DND-41 (cell line): ENCODE data around the gene MYL1.

Source experiments
- ATAC-seq: fragments of 200-7000 bp; cut with Tn5 transposase; 3 replicates; pipeline ENCODE4 v1.9.1; 2021; ENCODE audit warnings: low read depth; ENCODE audit not compliant: insufficient read depth
- DNase-seq: peaks from one replicate; pipeline ENCODE4 v3.0.0-alpha.2; 2020
- H2AFZ ChIP-seq: 2 replicates; pipeline ENCODE4 v1.6.0; 2012; ENCODE audit warnings: low read depth, low read length
- H3K27ac ChIP-seq: 2 replicates; pipeline ENCODE4 v1.5.1; 2012; ENCODE audit warnings: low read length, inconsistent platforms
- H3K27me3 ChIP-seq: fragments of 200-600 bp; sonication (generic); 2 replicates; pipeline ENCODE4 v1.6.0; 2012; ENCODE audit warnings: low read length, mild to moderate bottlenecking, inconsistent platforms; ENCODE audit not compliant: insufficient read depth, poor library complexity
- H3K36me3 ChIP-seq: 2 replicates; pipeline ENCODE4 v1.5.1; 2012; ENCODE audit warnings: low read length, inconsistent platforms; ENCODE audit not compliant: insufficient read depth
- H3K4me1 ChIP-seq: 2 replicates; pipeline ENCODE4 v1.5.1; 2012; ENCODE audit warnings: mild to moderate bottlenecking, low read length; ENCODE audit not compliant: insufficient read depth
- H3K4me2 ChIP-seq: 2 replicates; pipeline ENCODE4 v1.6.0; 2012; ENCODE audit warnings: mild to moderate bottlenecking, moderate library complexity, low read length, inconsistent platforms; ENCODE audit not compliant: insufficient read depth
- H3K4me3 ChIP-seq, 2 experiments: fragments of 200-600 bp in 1 of 2; shearing (Covaris generic) in 1 of 2; 2 replicates each; pipeline ENCODE4 v1.5.1; 2012 to 2016; ENCODE audit warnings: inconsistent platforms in 2 of 2, low read length in 2 of 2, mild to moderate bottlenecking in 2 of 2, low read depth in 1 of 2, moderate library complexity in 1 of 2
- H3K79me2 ChIP-seq: 2 replicates; pipeline ENCODE4 v1.6.0; 2012; ENCODE audit warnings: low read length, inconsistent platforms; ENCODE audit not compliant: insufficient read depth
- H3K9ac ChIP-seq: 2 replicates; pipeline ENCODE4 v1.6.0; 2012; ENCODE audit warnings: low read depth, mild to moderate bottlenecking, inconsistent platforms, low read length, moderate library complexity
- H3K9me3 ChIP-seq: 2 replicates; pipeline ENCODE4 v1.5.1; 2012; ENCODE audit warnings: low read length, moderate library complexity, mild to moderate bottlenecking, inconsistent platforms; ENCODE audit not compliant: insufficient read depth, severe bottlenecking
- H4K20me1 ChIP-seq: 2 replicates; pipeline ENCODE4 v1.6.0; 2012; ENCODE audit warnings: low read length; ENCODE audit not compliant: insufficient read depth
- CTCF ChIP-seq: IDR thresholded peaks from 2 replicates; pipeline ENCODE4 v1.5.1; 2012; ENCODE audit warnings: borderline replicate concordance, low read length, moderate library complexity, mild to moderate bottlenecking; ENCODE audit not compliant: poor library complexity, severe bottlenecking; ENCODE audit errors: extremely low read depth
- EZH2 ChIP-seq: IDR thresholded peaks from 3 replicates; pipeline ENCODE4 v1.6.1; 2012; ENCODE audit warnings: borderline replicate concordance, low read depth, mild to moderate bottlenecking, moderate library complexity, low read length, inconsistent platforms; ENCODE audit not compliant: severe bottlenecking

The MYL1 gene

GRCh38 chr2:210263841-210264240 is 51.1 kb downstream of the MYL1 start:
- Histone ChIP-seq H3K27me3 (no peaks in the 10 kb centered on the region), H3K79me2 (no peaks in the 10 kb centered on the region), H3K27ac (no peak overlapping the region), H2AFZ (no peak overlapping the region), H4K20me1 (no peaks in the 10 kb centered on the region), H3K4me1 (no peaks in the 10 kb centered on the region), H3K4me3 (no peak overlapping the region), H3K9ac (no peak overlapping the region), H3K4me2 (no peak overlapping the region), H3K36me3 (no peaks in the 10 kb centered on the region), H3K9me3 (no peaks in the 10 kb centered on the region)
- ATAC-seq = no peak
- no peak for DNase-seq
- TF ChIP-seq CTCF (no peak), EZH2 (no peak)

- H3K4me2 ChIP-seq = no peak overlapping the region
- H3K27ac ChIP-seq = no peak overlapping the region
- no peak for DNase-seq
- H3K27me3 ChIP-seq = no peaks in the 10 kb centered on the region
- H3K9me3 ChIP-seq = no peaks in the 10 kb centered on the region
- no peak overlapping the region for H2AFZ ChIP-seq
- H3K36me3 ChIP-seq = no peaks in the 10 kb centered on the region
- no peaks in the 10 kb centered on the region for H3K4me1 ChIP-seq
- H3K9ac ChIP-seq = no peak overlapping the region
- no peak for TF ChIP-seq EZH2
- TF ChIP-seq CTCF = no peak
- H3K79me2 ChIP-seq = no peaks in the 10 kb centered on the region
- no peaks in the 10 kb centered on the region for H4K20me1 ChIP-seq
- no peak for ATAC-seq
- H3K4me3 ChIP-seq = no peak overlapping the region
Observed at GRCh38 chr2:210262036-210262435, 52.9 kb downstream of the MYL1 start.

GRCh38 chr2:210259687-210260086 is 55.3 kb downstream of the MYL1 start:
- H3K27me3 ChIP-seq = no peaks in the 10 kb centered on the region
- H3K4me1 ChIP-seq = no peaks in the 10 kb centered on the region
- H3K79me2 ChIP-seq = no peaks in the 10 kb centered on the region
- no peak overlapping the region for H3K4me3 ChIP-seq
- H2AFZ ChIP-seq = no peak overlapping the region
- H4K20me1 ChIP-seq = no peaks in the 10 kb centered on the region
- H3K9me3 ChIP-seq = no peaks in the 10 kb centered on the region
- H3K36me3 ChIP-seq = no peaks in the 10 kb centered on the region
- H3K4me2 ChIP-seq = no peak overlapping the region
- ATAC-seq (no peak), DNase-seq (no peak)
- H3K27ac ChIP-seq = no peak overlapping the region
- no peak for TF ChIP-seq EZH2
- no peak for TF ChIP-seq CTCF
- no peak overlapping the region for H3K9ac ChIP-seq

- DNase-seq (no peak), ATAC-seq (no peak)
- Histone ChIP-seq H3K4me1 (no peaks in the 10 kb centered on the region), H3K27me3 (no peaks in the 10 kb centered on the region), H3K4me2 (no peak overlapping the region), H2AFZ (no peak overlapping the region), H4K20me1 (no peaks in the 10 kb centered on the region), H3K9ac (no peak overlapping the region), H3K79me2 (no peaks in the 10 kb centered on the region), H3K27ac (no peak overlapping the region), H3K4me3 (no peak overlapping the region), H3K9me3 (no peaks in the 10 kb centered on the region), H3K36me3 (no peaks in the 10 kb centered on the region)
- no peak for TF ChIP-seq CTCF
- TF ChIP-seq EZH2 = no peak
Observed at GRCh38 chr2:210252699-210253606, 62.0 kb downstream of the MYL1 start.
